Omental fat pad (tissue), 4 donors: ENCODE measurements around the gene NAP1L4. TPM values are rescaled to one million over a fixed set of nuclear protein-coding genes. Genes with fewer than 3 reads are reported as not detected.

ENCODE experiments used
- ATAC-seq: fragments of 150-250 bp; one replicate; pipeline ENCODE4 v1.9.1; 2016; ENCODE audit warnings: mild to moderate bottlenecking, moderate library complexity; ENCODE audit not compliant: low FRiP score
- DNase-seq: peaks from one replicate; pipeline ENCODE4 v3.0.0-alpha.2; 2019; ENCODE audit warnings: low spot score
- total RNA-seq, 4 donors: library from RNA; depleted of rRNA; stranded (reverse); fragments of >200 nt; gene quantifications; one replicate each; pipeline ENCODE4 v1.1.0, GENCODE V29; 2016
- TF ChIP-seq, protein P1 (sequence below), 3 donors: fragments of 450-650 bp; IDR thresholded peaks; one replicate each; pipeline ENCODE4 v1.5.1; 2016 to 2017; ENCODE audit warnings: antibody characterized with exemption in 3 of 3, mild to moderate bottlenecking in 3 of 3, moderate library complexity in 2 of 3

The NAP1L4 gene
- total RNA-seq, 4 donors from 2014 or later: 58.2 to 90.0 (median 82.2) TPM

DNA sequence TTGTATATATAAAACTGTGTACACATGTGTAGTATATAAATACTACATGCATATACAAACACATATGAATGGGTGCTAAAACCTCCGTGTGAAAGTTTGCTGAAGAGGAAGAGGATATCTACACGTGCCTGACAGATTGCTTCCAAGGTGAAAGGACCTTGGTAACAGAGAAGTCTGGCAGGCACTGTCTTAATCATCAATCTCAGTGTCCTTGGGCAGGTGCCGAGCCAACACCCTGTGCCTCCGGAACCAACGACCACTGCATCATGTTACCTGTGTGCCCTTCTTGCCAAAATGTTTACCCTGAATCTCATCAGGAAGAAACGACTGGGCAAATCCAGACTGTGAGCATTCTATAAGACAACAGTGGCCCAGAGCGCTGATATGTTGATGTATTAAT lies 15.0 kb downstream of the NAP1L4 start:
- no peak for DNase-seq
- TF ChIP-seq, protein P1, sequence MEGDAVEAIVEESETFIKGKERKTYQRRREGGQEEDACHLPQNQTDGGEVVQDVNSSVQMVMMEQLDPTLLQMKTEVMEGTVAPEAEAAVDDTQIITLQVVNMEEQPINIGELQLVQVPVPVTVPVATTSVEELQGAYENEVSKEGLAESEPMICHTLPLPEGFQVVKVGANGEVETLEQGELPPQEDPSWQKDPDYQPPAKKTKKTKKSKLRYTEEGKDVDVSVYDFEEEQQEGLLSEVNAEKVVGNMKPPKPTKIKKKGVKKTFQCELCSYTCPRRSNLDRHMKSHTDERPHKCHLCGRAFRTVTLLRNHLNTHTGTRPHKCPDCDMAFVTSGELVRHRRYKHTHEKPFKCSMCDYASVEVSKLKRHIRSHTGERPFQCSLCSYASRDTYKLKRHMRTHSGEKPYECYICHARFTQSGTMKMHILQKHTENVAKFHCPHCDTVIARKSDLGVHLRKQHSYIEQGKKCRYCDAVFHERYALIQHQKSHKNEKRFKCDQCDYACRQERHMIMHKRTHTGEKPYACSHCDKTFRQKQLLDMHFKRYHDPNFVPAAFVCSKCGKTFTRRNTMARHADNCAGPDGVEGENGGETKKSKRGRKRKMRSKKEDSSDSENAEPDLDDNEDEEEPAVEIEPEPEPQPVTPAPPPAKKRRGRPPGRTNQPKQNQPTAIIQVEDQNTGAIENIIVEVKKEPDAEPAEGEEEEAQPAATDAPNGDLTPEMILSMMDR (IDR thresholded peaks at IDR 0.05): no peak
- ATAC-seq: no peak

DNA sequence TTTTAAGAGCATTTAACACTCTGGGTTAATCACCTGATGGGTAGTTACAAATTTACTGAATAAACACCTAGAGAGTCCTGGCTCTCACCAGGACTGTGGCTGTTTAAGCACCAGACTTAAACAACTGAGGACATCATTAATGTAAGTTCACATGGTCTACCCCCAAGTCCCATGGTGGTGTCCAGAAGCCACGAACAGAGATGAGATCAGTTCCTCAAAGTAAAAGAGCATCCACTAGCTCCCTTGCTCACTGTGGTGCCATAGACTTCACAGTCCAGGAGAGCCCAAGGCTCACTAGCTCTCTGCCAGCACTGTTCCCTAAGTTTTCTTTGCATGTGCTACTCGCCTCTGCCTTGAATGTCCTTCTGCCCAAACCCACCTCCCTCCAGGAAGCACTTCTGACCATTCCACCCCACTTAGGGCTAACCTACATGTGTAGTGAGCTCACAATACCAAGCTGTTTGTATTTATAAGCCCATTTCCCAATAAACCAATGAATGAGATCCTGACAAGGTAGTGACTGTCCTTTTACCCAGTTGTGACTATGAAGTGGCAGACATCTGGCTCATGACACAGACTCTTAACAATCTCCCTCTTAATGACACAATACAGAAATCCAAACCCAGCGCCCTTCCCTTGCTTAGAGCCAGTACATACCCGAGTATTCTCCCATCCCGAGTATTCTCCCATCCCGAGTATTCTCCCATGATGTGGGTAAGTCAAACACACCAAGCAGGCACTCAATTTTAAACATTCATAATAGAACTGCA lies 15.7 kb downstream of the NAP1L4 start:
- TF ChIP-seq, protein P1 (IDR thresholded peaks at IDR 0.05): no peak
- DNase-seq (no peak), ATAC-seq (no peak)

DNA sequence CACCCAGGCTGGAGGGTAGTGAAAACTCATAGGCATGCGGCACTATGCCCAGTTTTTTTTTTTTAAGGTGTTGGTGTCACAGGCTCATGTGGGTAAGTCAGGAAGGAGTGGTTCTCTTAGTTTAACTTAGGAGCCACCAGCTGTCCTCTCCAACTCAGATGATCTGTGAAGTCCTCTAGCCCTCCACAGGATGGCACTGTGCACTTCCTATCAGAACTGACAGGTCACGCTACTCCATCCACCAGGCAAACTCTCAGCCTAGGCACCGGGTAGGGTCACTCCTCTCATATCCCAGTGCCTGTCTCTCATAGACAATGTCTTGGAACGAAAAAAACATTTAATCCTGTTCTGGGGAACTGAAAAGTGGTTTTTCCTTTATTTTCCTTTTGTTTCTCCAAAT lies 16.5 kb downstream of the NAP1L4 start:
- DNase-seq: no peak
- no peak for ATAC-seq
- TF ChIP-seq, protein P1 (IDR thresholded peaks at IDR 0.05): no peak

DNA sequence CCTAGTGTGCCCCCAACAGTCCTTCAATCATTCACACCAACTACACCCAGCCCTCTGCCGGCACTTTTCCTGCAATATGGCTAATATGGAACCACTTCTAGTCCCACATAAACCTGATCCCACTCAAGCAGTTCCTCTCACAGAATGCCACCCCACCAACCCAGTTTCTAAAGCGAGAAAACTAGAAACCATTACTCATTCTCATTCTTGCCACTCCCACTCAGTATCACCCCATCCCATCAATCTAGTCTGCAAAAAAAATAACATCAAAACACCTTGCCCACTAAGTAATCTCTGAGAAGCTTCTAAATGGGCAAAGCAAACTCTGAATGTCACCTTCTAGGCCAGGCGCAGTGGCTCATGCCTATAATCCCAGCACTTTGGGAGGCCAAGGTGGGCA lies 17.9 kb downstream of the NAP1L4 start:
- no peak for ATAC-seq
- TF ChIP-seq, protein P1 (IDR thresholded peaks at IDR 0.05): no peak
- no peak for DNase-seq

DNA sequence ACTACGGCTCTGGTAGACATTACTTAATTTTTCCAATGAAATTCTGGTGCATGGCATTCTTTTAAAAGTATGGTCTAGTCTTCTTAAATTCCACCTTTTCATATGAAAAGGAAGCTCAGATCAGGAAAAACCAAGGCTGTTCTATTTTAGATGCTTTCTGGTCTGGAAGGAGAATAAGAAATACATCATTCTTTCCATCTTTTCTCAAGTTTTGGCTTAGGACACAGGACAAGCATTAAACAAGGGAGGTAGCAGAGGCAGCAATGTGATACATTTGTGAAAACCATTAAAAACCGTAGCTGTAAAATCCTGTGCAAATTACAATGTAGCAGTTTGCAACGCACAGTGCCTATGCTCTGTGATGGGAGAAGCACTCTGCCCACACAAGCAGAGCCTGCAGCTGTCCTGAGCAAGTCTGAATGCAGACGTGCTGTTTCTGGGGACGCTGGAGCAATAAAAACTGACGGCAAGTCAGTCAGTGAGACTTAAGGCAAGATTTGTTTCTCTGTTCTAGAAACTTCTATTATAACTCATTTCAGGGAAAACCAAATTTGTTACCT lies 23.7 kb downstream of the NAP1L4 start:
- no peak for DNase-seq
- TF ChIP-seq, protein P1 (IDR thresholded peaks at IDR 0.05): no peak
- ATAC-seq: no peak

DNA sequence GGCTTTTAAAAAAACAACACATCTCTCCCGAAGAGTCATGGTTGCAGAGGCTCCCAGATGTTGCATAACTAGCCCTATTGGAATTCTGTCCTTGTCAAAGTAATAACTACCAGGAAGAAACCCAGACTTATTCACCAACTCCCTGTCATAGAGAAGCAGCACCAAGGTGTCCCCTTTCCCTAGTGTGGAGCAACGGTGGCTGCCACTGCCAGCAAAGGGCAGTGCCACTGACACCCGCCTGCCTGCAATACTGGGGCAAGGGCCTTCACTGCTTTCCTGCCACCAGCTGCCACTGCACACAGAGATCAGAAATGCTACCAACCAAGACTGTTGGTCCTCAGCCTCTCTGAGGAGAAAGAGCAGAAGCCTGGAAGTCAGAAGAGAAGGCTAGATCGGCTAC lies 27.3 kb downstream of the NAP1L4 start:
- ATAC-seq: no peak
- no peak for DNase-seq
- TF ChIP-seq, protein P1 (IDR thresholded peaks at IDR 0.05): no peak

DNA sequence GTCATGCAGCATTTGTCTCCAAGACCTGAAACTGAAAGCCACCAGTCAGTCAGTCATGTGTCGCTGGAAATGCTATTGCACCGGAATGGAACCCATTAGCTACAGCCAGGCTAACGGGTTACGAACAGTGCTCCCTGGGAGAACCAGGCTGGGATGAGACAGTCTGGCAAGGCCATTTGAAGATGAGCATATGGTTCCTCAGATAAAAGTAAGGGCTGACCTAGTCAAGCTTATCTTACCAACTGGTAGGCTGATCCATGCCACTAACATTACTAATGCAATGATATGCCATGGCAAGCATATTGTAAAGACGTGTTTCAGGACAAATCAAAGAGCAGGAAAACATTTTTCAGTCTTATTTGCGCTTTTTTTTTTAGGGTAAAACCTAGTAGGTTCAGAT lies 28.4 kb downstream of the NAP1L4 start:
- TF ChIP-seq, protein P1 (IDR thresholded peaks at IDR 0.05): no peak
- DNase-seq (no peak), ATAC-seq (no peak)
